ENCODE data around the gene TBX15. TPM values are rescaled to one million over a fixed set of nuclear protein-coding genes. Genes with fewer than 3 reads are reported as not detected.
"Not testable (repeated sequence)": the region's sequence is repeated elsewhere in the genome, so short reads cannot be mapped to it uniquely, and the experiment has no call there.

TBX15 gene
- polyA plus RNA-seq, 1 donor (not counting 4 experiments of a cell fraction or from before 2014, with no cell fraction given), result not detected

GRCh38 chr1:118958140-118958539, 30.0 kb downstream of the TBX15 start:
- Histone ChIP-seq H3K9me3 (ENCODE audit: control insufficient read depth, low read depth, low read length) (no peaks in the 10 kb centered on the region), H2AFZ (ENCODE audit: control insufficient read depth, low read length) (no peak overlapping the region), H3K36me3 (ENCODE audit: control insufficient read depth in 2 of 2, extremely low read depth in 1 of 2, insufficient read depth in 2 of 2, low read length in 2 of 2) (no peaks in the 10 kb centered on the region), H3K79me2 (ENCODE audit: control insufficient read depth, insufficient read depth, low read length) (no peaks in the 10 kb centered on the region), H3K9ac (ENCODE audit: control insufficient read depth, extremely low read depth, insufficient read depth, low read length) (no peak overlapping the region), H3K4me1 (ENCODE audit: control insufficient read depth, extremely low read depth, insufficient read depth, low read length) (no peaks in the 10 kb centered on the region), H3K4me3 (ENCODE audit: control insufficient read depth in 2 of 3, extremely low read depth in 1 of 3, insufficient read depth in 2 of 3, low read depth in 1 of 3, low read length in 3 of 3) (no peak overlapping the region), H3K4me2 (ENCODE audit: control insufficient read depth, extremely low read depth, insufficient read depth, low read depth, low read length) (no peak overlapping the region), H3K9me1 (ENCODE audit: control insufficient read depth, extremely low read depth, insufficient read depth, low read length) (no peaks in the 10 kb centered on the region), H3K27me3 (ENCODE audit: control insufficient read depth, extremely low read depth, insufficient read depth, low read length) (peaks cover 3% of the 10 kb centered on the region), H4K20me1 (ENCODE audit: control insufficient read depth, extremely low read depth, insufficient read depth, low read length) (no peaks in the 10 kb centered on the region), H3K27ac (ENCODE audit: control insufficient read depth, insufficient read depth, low read length) (no peak overlapping the region)
- TF ChIP-seq EZH2 (IDR thresholded peaks at IDR 0.05; ENCODE audit: low read length), result no peak
- TF ChIP-seq CTCF (optimal IDR thresholded peaks at IDR 0.05 in 1 of 3, IDR thresholded peaks at IDR 0.05 in 1 of 3, conservative IDR thresholded peaks at IDR 0.05 in 1 of 3; ENCODE audit: extremely low read depth in 1 of 3, insufficient read depth in 2 of 3, low read length in 3 of 3), result no peak
- FAIRE-seq (no peak), DNase-seq (ENCODE audit: low read depth, low spot score) (no peak)
- dilution Hi-C loops (cut with MboI; ENCODE audit: extremely low pct_ligation_motif_present, low sequenced_read_pairs), result no loop called here

GRCh38 chr1:118957579-118957978, 30.6 kb downstream of the TBX15 start:
- H2AFZ ChIP-seq (ENCODE audit: control insufficient read depth, low read length); dilution Hi-C loops (cut with MboI; ENCODE audit: extremely low pct_ligation_motif_present, low sequenced_read_pairs); H3K9ac ChIP-seq (ENCODE audit: control insufficient read depth, extremely low read depth, insufficient read depth, low read length); H3K9me1 ChIP-seq (ENCODE audit: control insufficient read depth, extremely low read depth, insufficient read depth, low read length); H3K36me3 ChIP-seq (ENCODE audit: control insufficient read depth in 2 of 2, extremely low read depth in 1 of 2, insufficient read depth in 2 of 2, low read length in 2 of 2); H4K20me1 ChIP-seq (ENCODE audit: control insufficient read depth, extremely low read depth, insufficient read depth, low read length); H3K27me3 ChIP-seq (ENCODE audit: control insufficient read depth, extremely low read depth, insufficient read depth, low read length); DNase-seq (ENCODE audit: low read depth, low spot score); H3K9me3 ChIP-seq (ENCODE audit: control insufficient read depth, low read depth, low read length); H3K4me3 ChIP-seq (ENCODE audit: control insufficient read depth in 2 of 3, extremely low read depth in 1 of 3, insufficient read depth in 2 of 3, low read depth in 1 of 3, low read length in 3 of 3); FAIRE-seq; H3K4me2 ChIP-seq (ENCODE audit: control insufficient read depth, extremely low read depth, insufficient read depth, low read depth, low read length); H3K4me1 ChIP-seq (ENCODE audit: control insufficient read depth, extremely low read depth, insufficient read depth, low read length); H3K27ac ChIP-seq (ENCODE audit: control insufficient read depth, insufficient read depth, low read length); H3K79me2 ChIP-seq (ENCODE audit: control insufficient read depth, insufficient read depth, low read length): not testable (repeated sequence)

- Histone ChIP-seq H4K20me1 (ENCODE audit: control insufficient read depth, extremely low read depth, insufficient read depth, low read length) (no peaks in the 10 kb centered on the region), H3K4me1 (ENCODE audit: control insufficient read depth, extremely low read depth, insufficient read depth, low read length) (no peaks in the 10 kb centered on the region), H3K79me2 (ENCODE audit: control insufficient read depth, insufficient read depth, low read length) (no peaks in the 10 kb centered on the region), H3K4me2 (ENCODE audit: control insufficient read depth, extremely low read depth, insufficient read depth, low read depth, low read length) (no peak overlapping the region), H3K27ac (ENCODE audit: control insufficient read depth, insufficient read depth, low read length) (no peak overlapping the region), H3K9ac (ENCODE audit: control insufficient read depth, extremely low read depth, insufficient read depth, low read length) (no peak overlapping the region), H3K9me1 (ENCODE audit: control insufficient read depth, extremely low read depth, insufficient read depth, low read length) (no peaks in the 10 kb centered on the region), H3K36me3 (ENCODE audit: control insufficient read depth in 2 of 2, extremely low read depth in 1 of 2, insufficient read depth in 2 of 2, low read length in 2 of 2) (no peaks in the 10 kb centered on the region), H3K4me3 (ENCODE audit: control insufficient read depth in 2 of 3, extremely low read depth in 1 of 3, insufficient read depth in 2 of 3, low read depth in 1 of 3, low read length in 3 of 3) (no peak overlapping the region), H2AFZ (ENCODE audit: control insufficient read depth, low read length) (no peak overlapping the region), H3K27me3 (ENCODE audit: control insufficient read depth, extremely low read depth, insufficient read depth, low read length) (no peaks in the 10 kb centered on the region), H3K9me3 (ENCODE audit: control insufficient read depth, low read depth, low read length) (no peaks in the 10 kb centered on the region)
- TF ChIP-seq EZH2 (IDR thresholded peaks at IDR 0.05; ENCODE audit: low read length) (no peak), CTCF (optimal IDR thresholded peaks at IDR 0.05 in 1 of 3, IDR thresholded peaks at IDR 0.05 in 1 of 3, conservative IDR thresholded peaks at IDR 0.05 in 1 of 3; ENCODE audit: extremely low read depth in 1 of 3, insufficient read depth in 2 of 3, low read length in 3 of 3) (no peak)
- DNase-seq (ENCODE audit: low read depth, low spot score) (no peak), FAIRE-seq (no peak)
- dilution Hi-C loops (cut with MboI; ENCODE audit: extremely low pct_ligation_motif_present, low sequenced_read_pairs), result no loop called here
These were observed 33.7 kb downstream of the TBX15 start for GRCh38 chr1:118954301-118954905.
